Measurements from ENCODE around the gene NEMP2.

NEMP2 gene

DNA sequence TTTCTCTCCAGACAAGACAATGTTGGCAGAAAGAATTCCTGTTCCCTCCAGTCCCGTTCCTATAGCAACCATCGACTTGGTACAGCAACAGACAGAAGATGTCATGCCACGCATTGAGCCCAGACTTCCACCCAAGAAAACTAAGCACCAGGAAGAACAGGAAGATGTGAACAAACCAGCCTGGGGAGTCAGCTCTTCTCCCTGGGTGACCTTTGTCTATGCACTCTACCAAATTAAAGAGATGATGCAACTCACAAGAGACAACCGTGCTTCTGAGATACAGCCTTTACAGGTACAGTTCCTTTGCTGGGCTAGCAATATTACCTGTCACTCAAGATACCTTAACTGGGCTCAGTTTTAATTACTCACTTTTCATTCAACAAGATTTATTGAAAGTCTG lies 37.1 kb downstream of the NEMP2 start:
- TF ChIP-seq CREB1 (IDR thresholded peaks at IDR 0.05; ENCODE audit: low read depth) (no peak), CEBPB (IDR thresholded peaks at IDR 0.05) (no peak), TEAD4 (IDR thresholded peaks at IDR 0.05) (no peak), YY1 (IDR thresholded peaks at IDR 0.05; ENCODE audit: low read depth) (no peak), TAF1 (IDR thresholded peaks at IDR 0.05; ENCODE audit: low read depth) (no peak), ZBTB7A (IDR thresholded peaks at IDR 0.05; ENCODE audit: low read depth) (no peak), TCF12 (IDR thresholded peaks at IDR 0.05; ENCODE audit: low read depth) (no peak), FOXM1 (IDR thresholded peaks at IDR 0.05; ENCODE audit: borderline replicate concordance, low read depth) (no peak), EGR1 (IDR thresholded peaks at IDR 0.05) (no peak), NFIC (IDR thresholded peaks at IDR 0.05) (no peak)
- TF ChIP-seq, protein P1, sequence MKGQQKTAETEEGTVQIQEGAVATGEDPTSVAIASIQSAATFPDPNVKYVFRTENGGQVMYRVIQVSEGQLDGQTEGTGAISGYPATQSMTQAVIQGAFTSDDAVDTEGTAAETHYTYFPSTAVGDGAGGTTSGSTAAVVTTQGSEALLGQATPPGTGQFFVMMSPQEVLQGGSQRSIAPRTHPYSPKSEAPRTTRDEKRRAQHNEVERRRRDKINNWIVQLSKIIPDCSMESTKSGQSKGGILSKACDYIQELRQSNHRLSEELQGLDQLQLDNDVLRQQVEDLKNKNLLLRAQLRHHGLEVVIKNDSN (IDR thresholded peaks at IDR 0.05): no peak
- TF ChIP-seq, protein P2, sequence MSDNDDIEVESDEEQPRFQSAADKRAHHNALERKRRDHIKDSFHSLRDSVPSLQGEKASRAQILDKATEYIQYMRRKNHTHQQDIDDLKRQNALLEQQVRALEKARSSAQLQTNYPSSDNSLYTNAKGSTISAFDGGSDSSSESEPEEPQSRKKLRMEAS (IDR thresholded peaks at IDR 0.05): no peak

DNA sequence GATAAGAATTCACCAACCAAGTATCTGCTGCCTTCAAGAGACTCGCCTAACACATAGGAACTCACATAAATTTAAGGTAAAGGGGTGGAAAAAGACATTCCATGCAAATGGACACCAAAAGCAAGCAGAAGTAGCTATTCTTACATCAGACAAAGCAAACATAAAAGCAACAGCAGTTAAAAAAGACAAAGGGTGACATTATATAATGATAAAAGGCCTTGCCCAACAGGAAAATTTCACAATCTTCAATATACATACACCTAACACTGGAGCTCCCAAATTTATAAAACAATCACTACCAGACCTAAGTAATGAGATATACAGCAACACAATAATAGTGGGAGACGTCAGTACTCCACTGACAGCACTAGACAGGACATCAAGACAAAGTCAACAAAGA lies 41.4 kb downstream of the NEMP2 start:
- TF ChIP-seq EGR1 (IDR thresholded peaks at IDR 0.05) (no peak), ZBTB7A (IDR thresholded peaks at IDR 0.05; ENCODE audit: low read depth) (no peak), FOXM1 (IDR thresholded peaks at IDR 0.05; ENCODE audit: borderline replicate concordance, low read depth) (no peak), TCF12 (IDR thresholded peaks at IDR 0.05; ENCODE audit: low read depth) (no peak), YY1 (IDR thresholded peaks at IDR 0.05; ENCODE audit: low read depth) (no peak), EP300 (IDR thresholded peaks at IDR 0.05; ENCODE audit: borderline replicate concordance) (no peak), CEBPB (IDR thresholded peaks at IDR 0.05) (no peak), RAD21 (IDR thresholded peaks at IDR 0.05; ENCODE audit: low read depth) (no peak), TAF1 (IDR thresholded peaks at IDR 0.05; ENCODE audit: low read depth) (no peak), CREB1 (IDR thresholded peaks at IDR 0.05; ENCODE audit: low read depth) (no peak), NFIC (IDR thresholded peaks at IDR 0.05) (no peak), TEAD4 (IDR thresholded peaks at IDR 0.05) (no peak)
- TF ChIP-seq, protein P2 (IDR thresholded peaks at IDR 0.05): no peak
- TF ChIP-seq, protein P3, sequence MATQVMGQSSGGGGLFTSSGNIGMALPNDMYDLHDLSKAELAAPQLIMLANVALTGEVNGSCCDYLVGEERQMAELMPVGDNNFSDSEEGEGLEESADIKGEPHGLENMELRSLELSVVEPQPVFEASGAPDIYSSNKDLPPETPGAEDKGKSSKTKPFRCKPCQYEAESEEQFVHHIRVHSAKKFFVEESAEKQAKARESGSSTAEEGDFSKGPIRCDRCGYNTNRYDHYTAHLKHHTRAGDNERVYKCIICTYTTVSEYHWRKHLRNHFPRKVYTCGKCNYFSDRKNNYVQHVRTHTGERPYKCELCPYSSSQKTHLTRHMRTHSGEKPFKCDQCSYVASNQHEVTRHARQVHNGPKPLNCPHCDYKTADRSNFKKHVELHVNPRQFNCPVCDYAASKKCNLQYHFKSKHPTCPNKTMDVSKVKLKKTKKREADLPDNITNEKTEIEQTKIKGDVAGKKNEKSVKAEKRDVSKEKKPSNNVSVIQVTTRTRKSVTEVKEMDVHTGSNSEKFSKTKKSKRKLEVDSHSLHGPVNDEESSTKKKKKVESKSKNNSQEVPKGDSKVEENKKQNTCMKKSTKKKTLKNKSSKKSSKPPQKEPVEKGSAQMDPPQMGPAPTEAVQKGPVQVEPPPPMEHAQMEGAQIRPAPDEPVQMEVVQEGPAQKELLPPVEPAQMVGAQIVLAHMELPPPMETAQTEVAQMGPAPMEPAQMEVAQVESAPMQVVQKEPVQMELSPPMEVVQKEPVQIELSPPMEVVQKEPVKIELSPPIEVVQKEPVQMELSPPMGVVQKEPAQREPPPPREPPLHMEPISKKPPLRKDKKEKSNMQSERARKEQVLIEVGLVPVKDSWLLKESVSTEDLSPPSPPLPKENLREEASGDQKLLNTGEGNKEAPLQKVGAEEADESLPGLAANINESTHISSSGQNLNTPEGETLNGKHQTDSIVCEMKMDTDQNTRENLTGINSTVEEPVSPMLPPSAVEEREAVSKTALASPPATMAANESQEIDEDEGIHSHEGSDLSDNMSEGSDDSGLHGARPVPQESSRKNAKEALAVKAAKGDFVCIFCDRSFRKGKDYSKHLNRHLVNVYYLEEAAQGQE (IDR thresholded peaks at IDR 0.05; ENCODE audit: low read depth): no peak
- TF ChIP-seq, protein P1 (IDR thresholded peaks at IDR 0.05): no peak

GRCh38 chr2:190490502-190490901 lies 44.0 kb downstream of the NEMP2 start:
- no peak for TF ChIP-seq EP300 (IDR thresholded peaks at IDR 0.05; ENCODE audit: borderline replicate concordance)
- no peak for TF ChIP-seq TCF12 (IDR thresholded peaks at IDR 0.05; ENCODE audit: low read depth)
- TF ChIP-seq NFIC (IDR thresholded peaks at IDR 0.05): no peak
- no peak for TF ChIP-seq YY1 (IDR thresholded peaks at IDR 0.05; ENCODE audit: low read depth)
- no peak for TF ChIP-seq CREB1 (IDR thresholded peaks at IDR 0.05; ENCODE audit: low read depth)
- TF ChIP-seq TAF1 (IDR thresholded peaks at IDR 0.05; ENCODE audit: low read depth): no peak
- TF ChIP-seq, protein P1 (IDR thresholded peaks at IDR 0.05): no peak
- no peak for TF ChIP-seq CEBPB (IDR thresholded peaks at IDR 0.05)

DNA sequence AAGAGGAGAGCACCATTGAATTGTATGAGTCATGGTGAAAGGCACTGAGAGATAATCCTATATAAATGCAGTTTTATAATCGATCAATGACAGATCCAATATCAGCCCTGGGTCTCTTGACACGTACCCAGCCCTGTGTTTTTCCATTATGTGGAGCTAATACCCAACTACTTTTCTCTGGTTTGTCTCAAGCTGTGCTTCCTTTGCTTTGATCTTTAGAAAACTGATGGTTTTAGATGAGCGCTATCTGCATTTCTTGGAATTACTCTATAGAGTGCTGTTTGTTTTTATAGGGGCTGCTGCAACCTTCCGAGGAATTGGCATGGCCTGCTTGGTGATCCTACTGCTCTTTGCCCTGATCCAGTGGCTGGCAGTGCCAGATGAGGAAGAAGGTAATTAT lies 45.0 kb downstream of the NEMP2 start:
- TF ChIP-seq, protein P2 (IDR thresholded peaks at IDR 0.05): no peak
- TF ChIP-seq TAF1 (IDR thresholded peaks at IDR 0.05; ENCODE audit: low read depth): no peak
- TF ChIP-seq, protein P3 (IDR thresholded peaks at IDR 0.05; ENCODE audit: low read depth): no peak
- no peak for TF ChIP-seq YY1 (IDR thresholded peaks at IDR 0.05; ENCODE audit: low read depth)
- TF ChIP-seq FOXM1 (IDR thresholded peaks at IDR 0.05; ENCODE audit: borderline replicate concordance, low read depth): no peak
- TF ChIP-seq CREB1 (IDR thresholded peaks at IDR 0.05; ENCODE audit: low read depth): no peak
- no peak for TF ChIP-seq RAD21 (IDR thresholded peaks at IDR 0.05; ENCODE audit: low read depth)

- TF ChIP-seq ZBTB7A (IDR thresholded peaks at IDR 0.05; ENCODE audit: low read depth) (no peak), FOXM1 (IDR thresholded peaks at IDR 0.05; ENCODE audit: borderline replicate concordance, low read depth) (no peak), TEAD4 (IDR thresholded peaks at IDR 0.05) (no peak), YY1 (IDR thresholded peaks at IDR 0.05; ENCODE audit: low read depth) (no peak), EGR1 (IDR thresholded peaks at IDR 0.05) (no peak), CREB1 (IDR thresholded peaks at IDR 0.05; ENCODE audit: low read depth) (no peak), CEBPB (IDR thresholded peaks at IDR 0.05) (no peak), TCF12 (IDR thresholded peaks at IDR 0.05; ENCODE audit: low read depth) (no peak), TAF1 (IDR thresholded peaks at IDR 0.05; ENCODE audit: low read depth) (no peak), NFIC (IDR thresholded peaks at IDR 0.05) (no peak), RAD21 (IDR thresholded peaks at IDR 0.05; ENCODE audit: low read depth) (no peak), EP300 (IDR thresholded peaks at IDR 0.05; ENCODE audit: borderline replicate concordance) (no peak)
- TF ChIP-seq, protein P1 (IDR thresholded peaks at IDR 0.05): no peak
- TF ChIP-seq, protein P3 (IDR thresholded peaks at IDR 0.05; ENCODE audit: low read depth): no peak
- TF ChIP-seq, protein P2 (IDR thresholded peaks at IDR 0.05): no peak
These were observed 45.8 kb downstream of the NEMP2 start for GRCh38 chr2:190488516-190489233.
